K562 (cell line): Measurements from ENCODE around the gene AP4E1. TPM values are rescaled to one million over a fixed set of nuclear protein-coding genes. Genes with fewer than 3 reads are reported as not detected.

Experiments
- ATF7 ChIP-seq: fragments of 450-650 bp; IDR thresholded peaks from 2 replicates; pipeline ENCODE4 v1.7.1; 2014; ENCODE audit warnings: mild to moderate bottlenecking, moderate library complexity
- GATA2 ChIP-seq: sonication (generic); formaldehyde crosslinking; IDR thresholded peaks from 2 replicates; pipeline ENCODE4 v1.4.0; 2020; ENCODE audit warnings: mild to moderate bottlenecking, missing genetic modification reagents
- GTF2F1 ChIP-seq: IDR thresholded peaks from 2 replicates; pipeline ENCODE4 v1.6.1; 2011; ENCODE audit warnings: low read depth, low read length, improper control_type of control experiment
- HCFC1 ChIP-seq: IDR thresholded peaks from 2 replicates; pipeline ENCODE4 v1.6.1; 2012; ENCODE audit warnings: low read depth, low read length, improper control_type of control experiment
- KLF13 ChIP-seq: fragments of 450-650 bp; IDR thresholded peaks from 2 replicates; pipeline ENCODE4 v1.6.1; 2016; ENCODE audit warnings: missing genetic modification characterization, low read depth, mild to moderate bottlenecking, missing compliant biosample characterization, moderate library complexity, borderline replicate concordance
- NELFE ChIP-seq: IDR thresholded peaks from 2 replicates; pipeline ENCODE4 v1.6.1; 2011; ENCODE audit warnings: mild to moderate bottlenecking; ENCODE audit not compliant: insufficient read depth, insufficient read length
- NFE2 ChIP-seq: IDR thresholded peaks from 2 replicates; pipeline ENCODE4 v1.6.1; 2014; ENCODE audit warnings: antibody characterized with exemption, low read depth
- NFRKB ChIP-seq: fragments of 450-650 bp; IDR thresholded peaks from 2 replicates; pipeline ENCODE4 v1.6.1; 2016; ENCODE audit warnings: low read depth
- SMAD4 ChIP-seq: fragments of 250-450 bp; sonication (Bioruptor Pico); conservative IDR thresholded peaks from 2 replicates; pipeline ENCODE4 v1.8.0; 2021; ENCODE audit warnings: inconsistent platforms, mild to moderate bottlenecking, moderate library complexity
- SNIP1 ChIP-seq: fragments of 450-650 bp; IDR thresholded peaks from 2 replicates; pipeline ENCODE4 v1.7.1; 2017; ENCODE audit warnings: low read depth, mild to moderate bottlenecking
- SNRNP70 ChIP-seq: fragments of 200-400 bp; formaldehyde crosslinking; optimal IDR thresholded peaks from 2 replicates; pipeline ENCODE3; 2017; ENCODE audit warnings: low read depth, low read length
- TRIM24 ChIP-seq, 2 experiments: fragments of 450-650 bp; IDR thresholded peaks; 2 replicates each; pipeline ENCODE4 v1.6.1; 2016
- ZKSCAN8 ChIP-seq: fragments of 200-800 bp; sonication (Bioruptor generic); IDR thresholded peaks from 2 replicates; pipeline ENCODE4 v1.6.1; 2016; ENCODE audit warnings: missing genetic modification characterization, missing compliant biosample characterization
- ZNF232 ChIP-seq: sonication (generic); formaldehyde crosslinking; IDR thresholded peaks from 2 replicates; pipeline ENCODE4 v1.8.0; 2022; ENCODE audit warnings: mild to moderate bottlenecking, missing genetic modification reagents
- ZNF263 ChIP-seq: sonication (generic); formaldehyde crosslinking; IDR thresholded peaks from 2 replicates; pipeline ENCODE4 v1.8.0; 2022; ENCODE audit warnings: mild to moderate bottlenecking, missing genetic modification reagents, borderline replicate concordance
- polyA plus RNA-seq, 8 experiments: library from polyadenylated mRNA; depleted of rRNA in 4 of 8; stranded (reverse) in 5 of 8; unstranded in 3 of 8; fragments of >200 nt; fragmentation: Nextera tagmentation in 2 of 8; fragmentation: Illumina TruSeq in 1 of 8; extraction: Ambion mirVana in 2 of 8; extraction: Trizol in 1 of 8; gene quantifications; 2 replicates each; pipeline versions ENCODE4 v1.2.1 to v1.2.3, GENCODE V29; 2011 to 2014; ENCODE audit warnings: inconsistent platforms in 1 of 8, missing spikeins in 1 of 8
- total RNA-seq, 7 experiments: library from RNA; depleted of rRNA in 6 of 7; stranded (reverse); fragments of >200 nt in 6 of 7; fragmentation: Illumina TruSeq in 2 of 7; extraction: Trizol in 2 of 7; gene quantifications; 2 replicates each; pipeline versions ENCODE4 v1.2.1 to v1.2.3, GENCODE V29; 2011 to 2021; ENCODE audit warnings: low replicate concordance in 1 of 7
- TF ChIP-seq, protein P1 (sequence below): fragments of 250-450 bp; sonication (Bioruptor Pico); IDR thresholded peaks from 2 replicates; pipeline ENCODE4 v1.4.0; 2020; ENCODE audit warnings: mild to moderate bottlenecking, moderate library complexity, borderline replicate concordance
- TF ChIP-seq, protein P2 (sequence below), 2 experiments: fragments of 250-450 bp in 1 of 2; fragments of 450-650 bp in 1 of 2; sonication (Bioruptor Pico) in 1 of 2; IDR thresholded peaks; 2 replicates each; pipeline versions ENCODE4 v1.6.1 to v1.8.0; 2016 to 2021; ENCODE audit warnings: mild to moderate bottlenecking in 2 of 2, moderate library complexity in 2 of 2, missing compliant biosample characterization in 1 of 2, missing genetic modification characterization in 1 of 2
- TF ChIP-seq, protein P3 (sequence below): fragments of 450-650 bp; formaldehyde crosslinking; IDR thresholded peaks from 2 replicates; pipeline ENCODE4 v1.4.0; 2020; ENCODE audit warnings: mild to moderate bottlenecking, moderate library complexity
- TF ChIP-seq, protein P4 (sequence below), 2 experiments: fragments of 450-650 bp; IDR thresholded peaks; 2 replicates each; pipeline ENCODE4 v1.6.1; 2018; ENCODE audit warnings: mild to moderate bottlenecking in 2 of 2, low read depth in 1 of 2; ENCODE audit not compliant: partially characterized antibody in 2 of 2

AP4E1 gene
- total and polyA plus RNA-seq, 9 of the 15 experiments (the other 6 are each of a cell fraction or from before 2014, with no cell fraction given) = 1.3 to 11.5 (median 4.4) TPM

DNA sequence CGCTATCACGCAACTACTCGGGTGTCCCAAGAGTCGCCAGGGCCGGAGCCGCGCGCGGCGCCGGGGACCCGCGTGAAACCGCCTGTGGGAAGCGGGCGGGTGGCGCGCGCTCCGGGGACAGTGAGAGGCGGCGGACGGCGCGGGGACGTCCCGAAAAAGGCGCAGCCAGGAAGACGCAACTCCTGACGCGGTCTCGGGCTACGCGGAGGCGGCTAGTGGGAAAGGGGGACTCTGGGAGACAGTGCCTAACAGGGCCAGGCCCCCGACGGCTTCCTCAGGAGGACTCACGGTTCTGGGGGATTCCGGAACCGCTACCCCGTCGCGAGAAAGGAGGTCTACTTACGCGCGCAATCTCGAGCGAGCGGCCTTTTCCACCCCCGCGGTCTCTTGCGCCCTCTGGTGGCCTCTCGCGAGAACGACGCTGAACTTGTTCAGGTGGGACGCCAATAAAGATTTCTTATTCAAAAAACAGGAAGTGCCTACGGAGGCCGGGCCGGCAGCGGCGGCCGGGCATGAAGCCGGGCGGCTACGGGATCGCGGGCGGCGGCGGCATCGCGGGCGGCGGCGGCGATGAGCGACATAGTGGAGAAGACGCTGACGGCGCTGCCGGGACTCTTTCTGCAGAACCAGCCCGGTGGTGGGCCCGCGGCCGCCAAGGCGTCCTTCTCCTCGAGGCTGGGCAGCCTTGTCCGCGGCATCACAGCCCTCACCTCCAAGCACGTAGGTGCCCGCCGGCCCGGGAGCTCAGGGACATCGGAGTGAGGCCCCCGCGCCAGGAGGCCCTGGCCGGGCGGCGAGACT is at the start of gene AP4E1 (continued):
- TF ChIP-seq, protein P1, sequence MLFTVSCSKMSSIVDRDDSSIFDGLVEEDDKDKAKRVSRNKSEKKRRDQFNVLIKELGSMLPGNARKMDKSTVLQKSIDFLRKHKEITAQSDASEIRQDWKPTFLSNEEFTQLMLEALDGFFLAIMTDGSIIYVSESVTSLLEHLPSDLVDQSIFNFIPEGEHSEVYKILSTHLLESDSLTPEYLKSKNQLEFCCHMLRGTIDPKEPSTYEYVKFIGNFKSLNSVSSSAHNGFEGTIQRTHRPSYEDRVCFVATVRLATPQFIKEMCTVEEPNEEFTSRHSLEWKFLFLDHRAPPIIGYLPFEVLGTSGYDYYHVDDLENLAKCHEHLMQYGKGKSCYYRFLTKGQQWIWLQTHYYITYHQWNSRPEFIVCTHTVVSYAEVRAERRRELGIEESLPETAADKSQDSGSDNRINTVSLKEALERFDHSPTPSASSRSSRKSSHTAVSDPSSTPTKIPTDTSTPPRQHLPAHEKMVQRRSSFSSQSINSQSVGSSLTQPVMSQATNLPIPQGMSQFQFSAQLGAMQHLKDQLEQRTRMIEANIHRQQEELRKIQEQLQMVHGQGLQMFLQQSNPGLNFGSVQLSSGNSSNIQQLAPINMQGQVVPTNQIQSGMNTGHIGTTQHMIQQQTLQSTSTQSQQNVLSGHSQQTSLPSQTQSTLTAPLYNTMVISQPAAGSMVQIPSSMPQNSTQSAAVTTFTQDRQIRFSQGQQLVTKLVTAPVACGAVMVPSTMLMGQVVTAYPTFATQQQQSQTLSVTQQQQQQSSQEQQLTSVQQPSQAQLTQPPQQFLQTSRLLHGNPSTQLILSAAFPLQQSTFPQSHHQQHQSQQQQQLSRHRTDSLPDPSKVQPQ (CRISPR knock-in tag) = no peak
- TF ChIP-seq TRIM24 (IDR thresholded peaks at IDR 0.05) = 0 out of 4 replicates have a peak, but pooled peaks of 1 of the 2 experiments have one; percentile 22
- peak; percentile 82 for TF ChIP-seq HCFC1
- no peak for TF ChIP-seq SNIP1
- peak; percentile 68 for TF ChIP-seq ATF7
- peak; percentile 36 for TF ChIP-seq NFRKB
- TF ChIP-seq, protein P2, sequence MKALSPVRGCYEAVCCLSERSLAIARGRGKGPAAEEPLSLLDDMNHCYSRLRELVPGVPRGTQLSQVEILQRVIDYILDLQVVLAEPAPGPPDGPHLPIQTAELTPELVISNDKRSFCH (CRISPR knock-in tag; IDR thresholded peaks at IDR 0.05) = no peak
- TF ChIP-seq, protein P2 (tag; IDR thresholded peaks at IDR 0.05) = 0 out of 2 replicates have a peak, but pooled peaks have one; percentile 31
- peak; percentile 2; the same call in 1 of the 2 replicates for TF ChIP-seq ZNF263 (CRISPR knock-in tag)
- TF ChIP-seq NFE2 = peak; percentile 8; the same call in 1 of the 2 replicates
- TF ChIP-seq GTF2F1 = peak; percentile 80; the same call in 1 of the 2 replicates
- no peak for TF ChIP-seq SNRNP70
- 0 out of 2 replicates have a peak, but pooled peaks have one; percentile 60 for TF ChIP-seq SMAD4 (CRISPR knock-in tag)
- no peak for TF ChIP-seq ZKSCAN8 (CRISPR knock-in tag)
- TF ChIP-seq KLF13 (tag) = peak; percentile 32; the same call in 1 of the 2 replicates
- no peak for TF ChIP-seq ZNF232 (CRISPR knock-in tag)
- TF ChIP-seq GATA2 (CRISPR knock-in tag) = no peak
- TF ChIP-seq, protein P3, sequence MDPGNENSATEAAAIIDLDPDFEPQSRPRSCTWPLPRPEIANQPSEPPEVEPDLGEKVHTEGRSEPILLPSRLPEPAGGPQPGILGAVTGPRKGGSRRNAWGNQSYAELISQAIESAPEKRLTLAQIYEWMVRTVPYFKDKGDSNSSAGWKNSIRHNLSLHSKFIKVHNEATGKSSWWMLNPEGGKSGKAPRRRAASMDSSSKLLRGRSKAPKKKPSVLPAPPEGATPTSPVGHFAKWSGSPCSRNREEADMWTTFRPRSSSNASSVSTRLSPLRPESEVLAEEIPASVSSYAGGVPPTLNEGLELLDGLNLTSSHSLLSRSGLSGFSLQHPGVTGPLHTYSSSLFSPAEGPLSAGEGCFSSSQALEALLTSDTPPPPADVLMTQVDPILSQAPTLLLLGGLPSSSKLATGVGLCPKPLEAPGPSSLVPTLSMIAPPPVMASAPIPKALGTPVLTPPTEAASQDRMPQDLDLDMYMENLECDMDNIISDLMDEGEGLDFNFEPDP (CRISPR knock-in tag) = no peak
- TF ChIP-seq NELFE = no peak
- TF ChIP-seq, protein P4, sequence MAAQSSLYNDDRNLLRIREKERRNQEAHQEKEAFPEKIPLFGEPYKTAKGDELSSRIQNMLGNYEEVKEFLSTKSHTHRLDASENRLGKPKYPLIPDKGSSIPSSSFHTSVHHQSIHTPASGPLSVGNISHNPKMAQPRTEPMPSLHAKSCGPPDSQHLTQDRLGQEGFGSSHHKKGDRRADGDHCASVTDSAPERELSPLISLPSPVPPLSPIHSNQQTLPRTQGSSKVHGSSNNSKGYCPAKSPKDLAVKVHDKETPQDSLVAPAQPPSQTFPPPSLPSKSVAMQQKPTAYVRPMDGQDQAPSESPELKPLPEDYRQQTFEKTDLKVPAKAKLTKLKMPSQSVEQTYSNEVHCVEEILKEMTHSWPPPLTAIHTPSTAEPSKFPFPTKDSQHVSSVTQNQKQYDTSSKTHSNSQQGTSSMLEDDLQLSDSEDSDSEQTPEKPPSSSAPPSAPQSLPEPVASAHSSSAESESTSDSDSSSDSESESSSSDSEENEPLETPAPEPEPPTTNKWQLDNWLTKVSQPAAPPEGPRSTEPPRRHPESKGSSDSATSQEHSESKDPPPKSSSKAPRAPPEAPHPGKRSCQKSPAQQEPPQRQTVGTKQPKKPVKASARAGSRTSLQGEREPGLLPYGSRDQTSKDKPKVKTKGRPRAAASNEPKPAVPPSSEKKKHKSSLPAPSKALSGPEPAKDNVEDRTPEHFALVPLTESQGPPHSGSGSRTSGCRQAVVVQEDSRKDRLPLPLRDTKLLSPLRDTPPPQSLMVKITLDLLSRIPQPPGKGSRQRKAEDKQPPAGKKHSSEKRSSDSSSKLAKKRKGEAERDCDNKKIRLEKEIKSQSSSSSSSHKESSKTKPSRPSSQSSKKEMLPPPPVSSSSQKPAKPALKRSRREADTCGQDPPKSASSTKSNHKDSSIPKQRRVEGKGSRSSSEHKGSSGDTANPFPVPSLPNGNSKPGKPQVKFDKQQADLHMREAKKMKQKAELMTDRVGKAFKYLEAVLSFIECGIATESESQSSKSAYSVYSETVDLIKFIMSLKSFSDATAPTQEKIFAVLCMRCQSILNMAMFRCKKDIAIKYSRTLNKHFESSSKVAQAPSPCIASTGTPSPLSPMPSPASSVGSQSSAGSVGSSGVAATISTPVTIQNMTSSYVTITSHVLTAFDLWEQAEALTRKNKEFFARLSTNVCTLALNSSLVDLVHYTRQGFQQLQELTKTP (IDR thresholded peaks at IDR 0.05; ENCODE audit: low read depth in 1 of 2, partially characterized antibody in 2 of 2) = peak in 1 of 2 experiments; percentile 31
